Measurements from ENCODE around the gene TOR2A.

DNA sequence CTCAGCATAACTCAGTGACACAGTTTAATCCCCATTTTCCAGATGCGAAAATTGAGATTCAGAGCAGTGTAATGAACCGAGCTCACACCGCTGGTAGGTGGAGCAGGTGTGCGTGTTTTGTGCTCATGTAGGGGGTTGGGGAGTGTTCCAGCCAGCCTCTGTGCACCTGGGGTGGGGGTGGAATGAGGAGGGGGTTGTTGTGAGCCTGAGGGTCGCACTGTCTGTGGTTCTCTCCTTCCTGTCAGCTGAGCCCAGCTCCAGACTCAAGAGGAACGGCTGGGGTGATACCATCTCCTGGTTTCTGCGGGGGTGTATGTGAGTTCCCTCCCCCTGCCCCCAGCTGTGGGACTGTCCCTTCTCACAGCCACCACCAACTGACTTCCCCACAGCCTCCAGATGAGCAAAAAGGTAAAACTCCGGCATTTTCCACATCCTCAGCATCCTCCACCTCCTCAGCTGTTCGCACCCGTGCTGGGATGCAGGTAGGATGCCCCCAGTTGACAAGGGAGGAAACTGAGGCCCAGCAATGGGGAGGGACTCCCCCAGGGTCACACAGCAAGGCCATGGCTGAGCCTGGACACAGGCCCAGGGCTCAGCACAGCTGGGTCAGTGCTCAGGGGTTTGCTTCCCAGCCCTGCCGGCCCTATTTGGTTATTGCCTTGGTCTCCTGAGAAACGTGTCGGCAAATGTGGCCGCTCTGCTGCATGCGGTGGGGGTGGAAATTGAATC, 41.3 kb upstream of the TOR2A start:
- TF ChIP-seq POLR2A (IDR thresholded peaks at IDR 0.05) (no peak), CTCF (IDR thresholded peaks at IDR 0.05) (no peak), POLR2AphosphoS5 (IDR thresholded peaks at IDR 0.05) (no peak), EP300 (IDR thresholded peaks at IDR 0.05; ENCODE audit: low read depth) (no peak)
